Karpas-422 (cell line): ENCODE measurements around the gene TRIM65. TPM values are rescaled to one million over a fixed set of nuclear protein-coding genes. Genes with fewer than 3 reads are reported as not detected.

ENCODE experiments used
- DNase-seq: peaks from one replicate; pipeline ENCODE4 v3.0.0-alpha.2; 2015
- H2AFZ ChIP-seq: fragments of 200-600 bp; sonication (generic); 2 replicates; pipeline ENCODE4 v1.6.1; 2014; ENCODE audit warnings: antibody characterized with exemption, low read length, mixed read lengths
- H3K27ac ChIP-seq: fragments of 200-600 bp; sonication (generic); 2 replicates; pipeline ENCODE4 v1.5.1; 2014; ENCODE audit warnings: mild to moderate bottlenecking, low read length, moderate library complexity
- H3K27me3 ChIP-seq: fragments of 200-600 bp; sonication (generic); 2 replicates; pipeline ENCODE4 v1.6.1; 2014; ENCODE audit warnings: low read length, mixed read lengths
- H3K36me3 ChIP-seq: fragments of 200-600 bp; sonication (generic); 2 replicates; pipeline ENCODE4 v1.6.1; 2014; ENCODE audit warnings: low read length, mixed read lengths; ENCODE audit not compliant: insufficient read depth
- H3K4me1 ChIP-seq: fragments of 200-600 bp; sonication (generic); 2 replicates; pipeline ENCODE4 v1.6.1; 2014; ENCODE audit warnings: mild to moderate bottlenecking, low read length, mixed read lengths
- H3K4me2 ChIP-seq: fragments of 200-600 bp; sonication (generic); 2 replicates; pipeline ENCODE4 v1.6.1; 2014; ENCODE audit warnings: low read length, low read depth, mild to moderate bottlenecking; ENCODE audit not compliant: poor library complexity, severe bottlenecking
- H3K4me3 ChIP-seq: fragments of 200-600 bp; sonication (generic); 2 replicates; pipeline ENCODE4 v1.5.1; 2014; ENCODE audit warnings: mild to moderate bottlenecking, antibody characterized with exemption, low read length, mixed read lengths
- H3K79me2 ChIP-seq: fragments of 200-600 bp; sonication (generic); 2 replicates; pipeline ENCODE4 v1.6.1; 2014; ENCODE audit warnings: mild to moderate bottlenecking, low read length, mixed read lengths
- H3K9ac ChIP-seq: fragments of 200-600 bp; sonication (generic); 2 replicates; pipeline ENCODE4 v1.6.0; 2014; ENCODE audit warnings: low read length
- H3K9me2 ChIP-seq: fragments of 200-600 bp; sonication (generic), shearing (Covaris generic); replicated peaks from 2 replicates; pipeline ENCODE4 v1.6.0; 2014; ENCODE audit warnings: mild to moderate bottlenecking, low read length, moderate library complexity; ENCODE audit not compliant: insufficient read depth
- H3K9me3 ChIP-seq: fragments of 300-700, 200-600 bp; sonication (generic); 2 replicates; pipeline ENCODE4 v1.6.1; 2014; ENCODE audit warnings: low read length, mixed read lengths
- H4K20me1 ChIP-seq: fragments of 200-600 bp; sonication (generic); 2 replicates; pipeline ENCODE4 v1.6.1; 2014; ENCODE audit warnings: mild to moderate bottlenecking, antibody characterized with exemption, low read length, low read depth; ENCODE audit not compliant: insufficient read depth
- total RNA-seq: library from RNA; depleted of rRNA; stranded (reverse); fragments of >200 nt; shearing (Covaris generic); gene quantifications from 2 replicates; pipeline ENCODE4 v1.2.3, GENCODE V29; 2014; ENCODE audit warnings: low replicate concordance

TRIM65 gene
- total RNA-seq, 1 experiment from 2014 or later = 18.4 TPM

GRCh38 chr17:75933808-75934207 is 37.1 kb upstream of the TRIM65 start:
- Histone ChIP-seq H3K4me2 (no peak overlapping the region), H3K4me3 (no peak overlapping the region), H3K27me3 (no peaks in the 10 kb centered on the region), H3K9me2 (no peaks in the 10 kb centered on the region), H3K36me3 (no peaks in the 10 kb centered on the region; the same call in 1 of the 2 replicates), H2AFZ (no peak overlapping the region), H4K20me1 (no peaks in the 10 kb centered on the region), H3K9me3 (no peaks in the 10 kb centered on the region), H3K27ac (no peak overlapping the region), H3K9ac (no peak overlapping the region), H3K79me2 (no peaks in the 10 kb centered on the region), H3K4me1 (no peaks in the 10 kb centered on the region)
- no peak for DNase-seq

GRCh38 chr17:75932852-75933251 is 36.1 kb upstream of the TRIM65 start:
- H3K4me1 ChIP-seq = no peaks in the 10 kb centered on the region
- no peaks in the 10 kb centered on the region for H3K9me3 ChIP-seq
- no peak overlapping the region for H3K27ac ChIP-seq
- H3K9ac ChIP-seq = no peak overlapping the region
- no peaks in the 10 kb centered on the region for H3K9me2 ChIP-seq
- H3K79me2 ChIP-seq = no peaks in the 10 kb centered on the region
- H4K20me1 ChIP-seq = no peaks in the 10 kb centered on the region
- H3K4me3 ChIP-seq = no peak overlapping the region
- no peaks in the 10 kb centered on the region; the same call in 1 of the 2 replicates for H3K36me3 ChIP-seq
- no peak overlapping the region for H3K4me2 ChIP-seq
- DNase-seq = no peak
- no peak overlapping the region for H2AFZ ChIP-seq
- no peaks in the 10 kb centered on the region for H3K27me3 ChIP-seq

- Histone ChIP-seq H3K4me1 (no peaks in the 10 kb centered on the region), H3K9me3 (no peaks in the 10 kb centered on the region), H3K9me2 (no peaks in the 10 kb centered on the region), H3K79me2 (no peaks in the 10 kb centered on the region), H3K4me2 (no peak overlapping the region), H3K27ac (no peak overlapping the region), H3K9ac (no peak overlapping the region), H3K36me3 (peaks cover 5% of the 10 kb centered on the region), H3K27me3 (no peaks in the 10 kb centered on the region), H3K4me3 (no peak overlapping the region), H2AFZ (no peak overlapping the region), H4K20me1 (no peaks in the 10 kb centered on the region)
- DNase-seq = no peak
Observed at GRCh38 chr17:75931062-75931461, 34.3 kb upstream of the TRIM65 start.

- no peak overlapping the region for H3K4me3 ChIP-seq
- H3K4me2 ChIP-seq = no peak overlapping the region
- peak; percentile 69 for DNase-seq
- H3K9me3 ChIP-seq = no peaks in the 10 kb centered on the region
- no peaks in the 10 kb centered on the region for H3K9me2 ChIP-seq
- H4K20me1 ChIP-seq = no peaks in the 10 kb centered on the region
- H3K27ac ChIP-seq = no peak overlapping the region
- peak overlapping the region; percentile 21; the same call in 1 of the 2 replicates for H2AFZ ChIP-seq
- no peaks in the 10 kb centered on the region for H3K4me1 ChIP-seq
- H3K27me3 ChIP-seq = no peaks in the 10 kb centered on the region
- peaks cover 5% of the 10 kb centered on the region for H3K36me3 ChIP-seq
- no peak overlapping the region for H3K9ac ChIP-seq
- H3K79me2 ChIP-seq = no peaks in the 10 kb centered on the region
Observed at GRCh38 chr17:75927286-75927922, 30.7 kb upstream of the TRIM65 start.

- no peak overlapping the region for H3K4me3 ChIP-seq
- no peaks in the 10 kb centered on the region for H3K27me3 ChIP-seq
- no peak for DNase-seq
- H3K4me2 ChIP-seq = no peak overlapping the region
- no peak overlapping the region for H3K27ac ChIP-seq
- no peak overlapping the region for H2AFZ ChIP-seq
- no peaks in the 10 kb centered on the region for H3K9me3 ChIP-seq
- no peaks in the 10 kb centered on the region for H3K4me1 ChIP-seq
- H3K36me3 ChIP-seq = peaks cover 5% of the 10 kb centered on the region; the same call in 1 of the 2 replicates
- H3K9ac ChIP-seq = no peak overlapping the region
- H4K20me1 ChIP-seq = no peaks in the 10 kb centered on the region
- H3K79me2 ChIP-seq = no peaks in the 10 kb centered on the region
- H3K9me2 ChIP-seq = no peaks in the 10 kb centered on the region
Observed at GRCh38 chr17:75926456-75926855, 29.7 kb upstream of the TRIM65 start.

- DNase-seq = no peak
- Histone ChIP-seq H3K27me3 (no peaks in the 10 kb centered on the region), H3K4me3 (no peak overlapping the region), H2AFZ (no peak overlapping the region), H3K27ac (no peak overlapping the region), H3K9me3 (no peaks in the 10 kb centered on the region), H4K20me1 (no peaks in the 10 kb centered on the region), H3K9me2 (no peaks in the 10 kb centered on the region), H3K36me3 (peaks cover 5% of the 10 kb centered on the region; the same call in 1 of the 2 replicates), H3K79me2 (no peaks in the 10 kb centered on the region), H3K4me1 (no peaks in the 10 kb centered on the region), H3K4me2 (no peak overlapping the region), H3K9ac (no peak overlapping the region)
Observed at GRCh38 chr17:75925912-75926311, 29.2 kb upstream of the TRIM65 start.

GRCh38 chr17:75925103-75925502 is 28.4 kb upstream of the TRIM65 start:
- Histone ChIP-seq H3K9me2 (no peaks in the 10 kb centered on the region), H4K20me1 (no peaks in the 10 kb centered on the region), H3K4me2 (no peak overlapping the region), H3K4me3 (no peak overlapping the region), H3K36me3 (peaks cover 5% of the 10 kb centered on the region; the same call in 1 of the 2 replicates), H3K79me2 (no peaks in the 10 kb centered on the region), H3K9ac (no peak overlapping the region), H2AFZ (no peak overlapping the region), H3K27me3 (no peaks in the 10 kb centered on the region), H3K4me1 (no peaks in the 10 kb centered on the region), H3K27ac (no peak overlapping the region), H3K9me3 (no peaks in the 10 kb centered on the region)
- DNase-seq = no peak

- no peaks in the 10 kb centered on the region for H3K9me3 ChIP-seq
- no peaks in the 10 kb centered on the region for H3K4me1 ChIP-seq
- no peaks in the 10 kb centered on the region for H4K20me1 ChIP-seq
- no peak overlapping the region for H3K4me2 ChIP-seq
- no peaks in the 10 kb centered on the region for H3K79me2 ChIP-seq
- no peak overlapping the region for H3K4me3 ChIP-seq
- H3K27ac ChIP-seq = no peak overlapping the region
- no peak for DNase-seq
- no peak overlapping the region for H3K9ac ChIP-seq
- H3K36me3 ChIP-seq = peaks cover 5% of the 10 kb centered on the region; the same call in 1 of the 2 replicates
- no peaks in the 10 kb centered on the region for H3K9me2 ChIP-seq
- no peaks in the 10 kb centered on the region for H3K27me3 ChIP-seq
- H2AFZ ChIP-seq = no peak overlapping the region
Observed at GRCh38 chr17:75922963-75923874, 26.5 kb upstream of the TRIM65 start.
